ENCODE results near the gene HMBS.

The HMBS gene

DNA sequence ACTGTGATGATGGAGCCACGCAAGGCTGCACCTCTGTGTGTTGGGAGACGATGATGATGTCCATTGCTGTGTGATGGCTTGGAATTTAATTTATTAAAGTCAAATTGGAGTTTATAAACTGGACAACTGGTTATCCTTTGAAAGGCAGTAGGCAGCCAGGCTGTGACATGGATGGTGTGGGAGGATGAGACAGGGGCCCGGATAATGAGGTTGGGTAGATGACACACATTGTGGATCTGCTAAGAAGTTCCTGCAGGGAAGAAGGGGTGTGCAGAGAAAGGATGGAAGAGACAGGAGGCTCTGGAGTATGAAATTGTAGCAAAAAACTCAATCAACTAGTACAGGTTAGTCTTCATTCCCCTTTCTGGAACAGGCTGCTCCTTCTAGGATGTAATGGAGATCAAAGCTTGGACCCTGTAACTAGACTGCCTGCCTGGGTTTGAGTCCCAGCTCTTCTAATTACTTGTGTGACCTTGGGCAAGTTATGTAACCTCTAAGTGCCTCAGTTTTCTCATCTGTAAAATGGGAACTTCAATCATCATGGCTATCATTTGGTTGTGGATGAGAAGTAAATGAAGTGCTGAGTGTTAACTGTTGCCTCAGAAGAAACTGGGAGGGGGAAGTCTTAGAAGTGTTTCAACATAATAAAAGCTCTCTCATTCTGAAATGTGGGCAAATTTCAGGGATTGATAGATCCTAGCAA is 32.5 kb downstream of the HMBS start:
- Histone ChIP-seq H3K9me3 (ENCODE audit: severe bottlenecking) (no peaks in the 10 kb centered on the region), H3K36me3 (ENCODE audit: low read depth) (0 out of 2 replicates have a peak, but pooled peaks cover 3% of the 10 kb centered on the region), H3K4me3 (ENCODE audit: severe bottlenecking) (no peak overlapping the region), H3K27ac (ENCODE audit: poor library complexity, severe bottlenecking) (no peak overlapping the region), H3K27me3 (ENCODE audit: insufficient read depth, poor library complexity, severe bottlenecking) (no peaks in the 10 kb centered on the region), H3K4me1 (ENCODE audit: insufficient read depth, poor library complexity, severe bottlenecking) (no peaks in the 10 kb centered on the region)
- ATAC-seq (ENCODE audit: low read depth) (no peak), DNase-seq (ENCODE audit: low spot score) (no peak)
- TF ChIP-seq, protein P1, sequence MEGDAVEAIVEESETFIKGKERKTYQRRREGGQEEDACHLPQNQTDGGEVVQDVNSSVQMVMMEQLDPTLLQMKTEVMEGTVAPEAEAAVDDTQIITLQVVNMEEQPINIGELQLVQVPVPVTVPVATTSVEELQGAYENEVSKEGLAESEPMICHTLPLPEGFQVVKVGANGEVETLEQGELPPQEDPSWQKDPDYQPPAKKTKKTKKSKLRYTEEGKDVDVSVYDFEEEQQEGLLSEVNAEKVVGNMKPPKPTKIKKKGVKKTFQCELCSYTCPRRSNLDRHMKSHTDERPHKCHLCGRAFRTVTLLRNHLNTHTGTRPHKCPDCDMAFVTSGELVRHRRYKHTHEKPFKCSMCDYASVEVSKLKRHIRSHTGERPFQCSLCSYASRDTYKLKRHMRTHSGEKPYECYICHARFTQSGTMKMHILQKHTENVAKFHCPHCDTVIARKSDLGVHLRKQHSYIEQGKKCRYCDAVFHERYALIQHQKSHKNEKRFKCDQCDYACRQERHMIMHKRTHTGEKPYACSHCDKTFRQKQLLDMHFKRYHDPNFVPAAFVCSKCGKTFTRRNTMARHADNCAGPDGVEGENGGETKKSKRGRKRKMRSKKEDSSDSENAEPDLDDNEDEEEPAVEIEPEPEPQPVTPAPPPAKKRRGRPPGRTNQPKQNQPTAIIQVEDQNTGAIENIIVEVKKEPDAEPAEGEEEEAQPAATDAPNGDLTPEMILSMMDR (IDR thresholded peaks at IDR 0.05; ENCODE audit: poor library complexity, severe bottlenecking): no peak

DNA sequence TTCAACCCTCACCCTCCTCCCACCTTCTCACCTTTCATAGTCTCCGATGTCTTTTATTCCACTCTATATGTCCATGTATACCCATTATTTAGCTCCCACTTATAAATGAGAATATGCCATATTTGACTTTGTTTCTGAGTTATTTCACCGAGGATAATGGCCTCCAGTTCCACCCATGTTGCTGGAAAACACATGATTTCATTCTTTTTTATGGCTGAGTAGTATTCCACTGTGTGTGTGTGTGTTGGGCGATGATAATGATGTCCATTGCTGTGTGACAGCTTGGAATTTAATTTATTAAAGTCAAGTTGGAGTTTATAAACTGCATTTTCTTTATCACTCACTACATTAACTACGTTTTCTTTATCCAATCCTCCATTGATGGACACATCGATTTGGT is 33.5 kb downstream of the HMBS start:
- no peaks in the 10 kb centered on the region for H3K27me3 ChIP-seq (ENCODE audit: insufficient read depth, poor library complexity, severe bottlenecking)
- ATAC-seq (ENCODE audit: low read depth): no peak
- TF ChIP-seq, protein P1 (IDR thresholded peaks at IDR 0.05; ENCODE audit: poor library complexity, severe bottlenecking): no peak
- 0 out of 2 replicates have a peak, but pooled peaks cover 3% of the 10 kb centered on the region for H3K36me3 ChIP-seq (ENCODE audit: low read depth)
- no peak overlapping the region for H3K4me3 ChIP-seq (ENCODE audit: severe bottlenecking)
- no peaks in the 10 kb centered on the region for H3K9me3 ChIP-seq (ENCODE audit: severe bottlenecking)
- H3K27ac ChIP-seq (ENCODE audit: poor library complexity, severe bottlenecking): no peak overlapping the region
- no peak for DNase-seq (ENCODE audit: low spot score)
- H3K4me1 ChIP-seq (ENCODE audit: insufficient read depth, poor library complexity, severe bottlenecking): no peaks in the 10 kb centered on the region

DNA sequence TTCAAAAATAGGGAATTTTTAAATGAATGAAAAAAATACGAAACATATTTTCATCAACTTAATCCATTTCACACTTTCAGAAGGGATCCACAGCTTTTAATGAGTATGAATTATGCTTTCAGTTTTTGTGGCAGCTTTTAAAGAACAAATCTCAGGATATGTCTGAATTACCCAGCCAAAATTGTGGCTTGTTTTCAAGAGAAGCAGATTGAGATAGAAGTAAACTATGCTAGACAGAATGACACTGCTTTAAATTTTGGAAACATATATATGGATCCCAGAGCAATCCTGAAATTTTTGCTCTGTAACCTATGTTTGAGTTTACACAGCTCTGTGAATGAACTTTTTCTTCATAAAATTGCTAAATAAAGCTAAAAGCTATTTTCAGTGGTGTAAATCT is 34.3 kb downstream of the HMBS start:
- H3K36me3 ChIP-seq (ENCODE audit: low read depth): peaks cover 5% of the 10 kb centered on the region
- H3K4me3 ChIP-seq (ENCODE audit: severe bottlenecking): no peak overlapping the region
- DNase-seq (ENCODE audit: low spot score): no peak
- ATAC-seq (ENCODE audit: low read depth): no peak
- H3K4me1 ChIP-seq (ENCODE audit: insufficient read depth, poor library complexity, severe bottlenecking): no peaks in the 10 kb centered on the region
- TF ChIP-seq, protein P1 (IDR thresholded peaks at IDR 0.05; ENCODE audit: poor library complexity, severe bottlenecking): no peak
- no peak overlapping the region for H3K27ac ChIP-seq (ENCODE audit: poor library complexity, severe bottlenecking)
- no peaks in the 10 kb centered on the region for H3K9me3 ChIP-seq (ENCODE audit: severe bottlenecking)
- H3K27me3 ChIP-seq (ENCODE audit: insufficient read depth, poor library complexity, severe bottlenecking): no peaks in the 10 kb centered on the region

DNA sequence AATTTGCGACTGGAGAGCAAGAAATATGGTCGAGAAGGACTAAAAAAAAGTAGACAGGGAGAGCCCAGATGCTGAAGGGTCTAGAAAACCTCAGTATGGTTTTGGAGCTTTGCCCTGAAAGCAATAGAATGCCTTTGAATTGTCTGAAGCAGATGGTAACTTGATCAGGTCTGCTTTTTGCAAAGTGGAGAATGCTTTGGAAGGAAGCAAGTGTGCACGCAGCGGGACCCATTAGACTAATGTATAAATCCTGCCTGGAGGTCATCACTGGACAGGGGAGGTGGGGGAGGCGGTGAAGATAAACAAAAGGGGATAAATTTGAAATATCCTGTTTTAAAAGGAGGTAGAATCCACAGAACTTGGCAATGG is 35.9 kb downstream of the HMBS start:
- Histone ChIP-seq H3K36me3 (ENCODE audit: low read depth) (peaks cover 14% of the 10 kb centered on the region), H3K4me1 (ENCODE audit: insufficient read depth, poor library complexity, severe bottlenecking) (no peaks in the 10 kb centered on the region), H3K27me3 (ENCODE audit: insufficient read depth, poor library complexity, severe bottlenecking) (no peaks in the 10 kb centered on the region), H3K27ac (ENCODE audit: poor library complexity, severe bottlenecking) (no peak overlapping the region), H3K9me3 (ENCODE audit: severe bottlenecking) (no peaks in the 10 kb centered on the region), H3K4me3 (ENCODE audit: severe bottlenecking) (peak overlapping the region; percentile 91)
- DNase-seq (ENCODE audit: low spot score) (no peak), ATAC-seq (ENCODE audit: low read depth) (no peak)
- TF ChIP-seq, protein P1 (IDR thresholded peaks at IDR 0.05; ENCODE audit: poor library complexity, severe bottlenecking): no peak

Data from RWPE2 (cell line).